ENCODE data around the gene APBA2.

Gene APBA2

GRCh38 chr15:29120593-29121368 lies 235.0 kb downstream of the APBA2 start:
- H3K4me2 ChIP-seq (ENCODE audit: low read length), result no peak overlapping the region
- H3K27me3 ChIP-seq (ENCODE audit: low read depth, low read length), result no peaks in the 10 kb centered on the region
- no peaks in the 10 kb centered on the region for H3K9me3 ChIP-seq (ENCODE audit: insufficient read depth, low read length)
- no peak overlapping the region for H3K4me3 ChIP-seq (ENCODE audit: low read length)
- H3K27ac ChIP-seq (ENCODE audit: low read length), result no peak overlapping the region
- no peak for TF ChIP-seq CTCF (IDR thresholded peaks at IDR 0.05; ENCODE audit: low read depth, low read length)
- no peak for TF ChIP-seq EZH2phosphoT487 (IDR thresholded peaks at IDR 0.05; ENCODE audit: low read depth)
- no peaks in the 10 kb centered on the region for H4K20me1 ChIP-seq (ENCODE audit: insufficient read depth, low read length)
- no peaks in the 10 kb centered on the region for H3K36me3 ChIP-seq (replicated peaks; ENCODE audit: low read depth, low read length)
- no peaks in the 10 kb centered on the region for H3K4me1 ChIP-seq (ENCODE audit: low read length)
- no peaks in the 10 kb centered on the region for H3K79me2 ChIP-seq (ENCODE audit: low read length)
- no peak overlapping the region for H2AFZ ChIP-seq (ENCODE audit: low read depth, low read length)
- no peak overlapping the region for H3K9ac ChIP-seq (ENCODE audit: low read length)

GRCh38 chr15:29121369-29121656 lies 235.5 kb downstream of the APBA2 start:
- H3K27ac ChIP-seq (ENCODE audit: low read length), result no peak overlapping the region
- H3K4me1 ChIP-seq (ENCODE audit: low read length), result no peaks in the 10 kb centered on the region
- H3K9ac ChIP-seq (ENCODE audit: low read length), result no peak overlapping the region
- H3K4me2 ChIP-seq (ENCODE audit: low read length), result no peak overlapping the region
- H3K27me3 ChIP-seq (ENCODE audit: low read depth, low read length), result no peaks in the 10 kb centered on the region
- H3K4me3 ChIP-seq (ENCODE audit: low read length), result no peak overlapping the region
- H4K20me1 ChIP-seq (ENCODE audit: insufficient read depth, low read length), result no peaks in the 10 kb centered on the region
- no peaks in the 10 kb centered on the region for H3K79me2 ChIP-seq (ENCODE audit: low read length)
- H3K9me3 ChIP-seq (ENCODE audit: insufficient read depth, low read length), result no peaks in the 10 kb centered on the region
- no peaks in the 10 kb centered on the region for H3K36me3 ChIP-seq (replicated peaks; ENCODE audit: low read depth, low read length)
- TF ChIP-seq EZH2phosphoT487 (IDR thresholded peaks at IDR 0.05; ENCODE audit: low read depth) (no peak), CTCF (IDR thresholded peaks at IDR 0.05; ENCODE audit: low read depth, low read length) (no peak)
- H2AFZ ChIP-seq (ENCODE audit: low read depth, low read length), result no peak overlapping the region

- Histone ChIP-seq H3K36me3 (replicated peaks; ENCODE audit: low read depth, low read length) (no peaks in the 10 kb centered on the region), H3K4me3 (ENCODE audit: low read length) (no peak overlapping the region), H3K79me2 (ENCODE audit: low read length) (no peaks in the 10 kb centered on the region), H2AFZ (ENCODE audit: low read depth, low read length) (no peak overlapping the region), H3K4me2 (ENCODE audit: low read length) (no peak overlapping the region), H4K20me1 (ENCODE audit: insufficient read depth, low read length) (no peaks in the 10 kb centered on the region), H3K27me3 (ENCODE audit: low read depth, low read length) (no peaks in the 10 kb centered on the region), H3K4me1 (ENCODE audit: low read length) (no peaks in the 10 kb centered on the region), H3K27ac (ENCODE audit: low read length) (no peak overlapping the region), H3K9ac (ENCODE audit: low read length) (no peak overlapping the region), H3K9me3 (ENCODE audit: insufficient read depth, low read length) (no peaks in the 10 kb centered on the region)
- TF ChIP-seq EZH2phosphoT487 (IDR thresholded peaks at IDR 0.05; ENCODE audit: low read depth) (no peak), CTCF (IDR thresholded peaks at IDR 0.05; ENCODE audit: low read depth, low read length) (no peak)
Observed at GRCh38 chr15:29121907-29122306, 236.1 kb downstream of the APBA2 start.

GRCh38 chr15:29122506-29122905 lies 236.7 kb downstream of the APBA2 start:
- no peak overlapping the region for H3K4me3 ChIP-seq (ENCODE audit: low read length)
- no peaks in the 10 kb centered on the region for H3K27me3 ChIP-seq (ENCODE audit: low read depth, low read length)
- H3K4me2 ChIP-seq (ENCODE audit: low read length), result no peak overlapping the region
- no peaks in the 10 kb centered on the region for H3K9me3 ChIP-seq (ENCODE audit: insufficient read depth, low read length)
- H3K79me2 ChIP-seq (ENCODE audit: low read length), result no peaks in the 10 kb centered on the region
- H4K20me1 ChIP-seq (ENCODE audit: insufficient read depth, low read length), result no peaks in the 10 kb centered on the region
- H3K36me3 ChIP-seq (replicated peaks; ENCODE audit: low read depth, low read length), result no peaks in the 10 kb centered on the region
- TF ChIP-seq EZH2phosphoT487 (IDR thresholded peaks at IDR 0.05; ENCODE audit: low read depth) (no peak), CTCF (IDR thresholded peaks at IDR 0.05; ENCODE audit: low read depth, low read length) (no peak)
- no peak overlapping the region for H2AFZ ChIP-seq (ENCODE audit: low read depth, low read length)
- H3K4me1 ChIP-seq (ENCODE audit: low read length), result no peaks in the 10 kb centered on the region
- H3K27ac ChIP-seq (ENCODE audit: low read length), result no peak overlapping the region
- H3K9ac ChIP-seq (ENCODE audit: low read length), result no peak overlapping the region
